Kidney (tissue), 14 donors: ENCODE results near the gene PRPF40A. TPM values are rescaled to one million over a fixed set of nuclear protein-coding genes. Genes with fewer than 3 reads are reported as not detected.

ENCODE experiments used
- DNase-seq, 5 donors: peaks; one replicate each; pipeline ENCODE4 v3.0.0-alpha.2; 2013 to 2020
- FAIRE-seq: peaks from 2 replicates; lab custom pipeline; 2012; peaks lifted over from hg19 to GRCh38; lab: Jason Lieb, UNC
- H3K27ac ChIP-seq, 2 donors: one replicate each; pipeline ENCODE4 v1.7.0; 2013; ENCODE audit warnings: low read depth in 2 of 2, low read length in 2 of 2, inconsistent platforms in 1 of 2
- H3K27me3 ChIP-seq: one replicate; pipeline ENCODE4 v1.7.1; 2013; ENCODE audit warnings: low read length, inconsistent platforms; ENCODE audit not compliant: control insufficient read depth, insufficient read depth
- H3K36me3 ChIP-seq, 3 donors: one replicate each; pipeline versions ENCODE4 v1.7.0 to v1.7.1; 2013; ENCODE audit warnings: low read length in 3 of 3, control low read depth in 1 of 3, inconsistent platforms in 1 of 3; ENCODE audit not compliant: insufficient read depth in 3 of 3, control insufficient read depth in 2 of 3
- H3K4me1 ChIP-seq, 3 donors: one replicate each; pipeline versions ENCODE4 v1.7.0 to v1.7.1; 2013; ENCODE audit warnings: low read length in 3 of 3, inconsistent platforms in 1 of 3, low read depth in 1 of 3; ENCODE audit not compliant: control insufficient read depth in 2 of 3, insufficient read depth in 2 of 3
- H3K4me3 ChIP-seq, 3 donors: one replicate each; pipeline versions ENCODE4 v1.7.0 to v1.8.1; 2013; ENCODE audit warnings: low read length in 3 of 3, control low read depth in 1 of 3, inconsistent platforms in 1 of 3
- H3K9ac ChIP-seq, 3 donors: one replicate each; pipeline versions ENCODE4 v1.7.0 to v1.7.1; 2013; ENCODE audit warnings: low read length in 3 of 3, control low read depth in 1 of 3, inconsistent platforms in 1 of 3
- H3K9me3 ChIP-seq, 3 donors: one replicate each; pipeline versions ENCODE4 v1.7.0 to v1.7.1; 2013; ENCODE audit warnings: low read length in 3 of 3, control low read depth in 1 of 3, inconsistent platforms in 1 of 3; ENCODE audit not compliant: control insufficient read depth in 2 of 3, insufficient read depth in 1 of 3
- CTCF ChIP-seq: IDR thresholded peaks from 3 replicates; pipeline ENCODE4 v1.5.1; 2012; ENCODE audit warnings: mild to moderate bottlenecking, moderate library complexity, borderline replicate concordance; ENCODE audit not compliant: insufficient read depth; ENCODE audit errors: extremely low read depth
- intact Hi-C: fragments of 100-400 bp; cut with DNase I; formaldehyde crosslinking; loops from one replicate; pipeline ENCODE4 v1.11.1; 2022
- polyA plus RNA-seq: library from polyadenylated mRNA; stranded (reverse); fragments of 350-450 nt; fragmentation: Illumina TruSeq; extraction: RNeasy Lipid Tissue Mini Kit (QIAGEN cat#74804); gene quantifications from one replicate; pipeline ENCODE4 v1.2.3, GENCODE V29; 2014; ENCODE audit warnings: low read depth, low replicate concordance; ENCODE audit not compliant: insufficient read depth
- total RNA-seq: library from RNA; stranded (reverse); fragmentation: NEBNext Ultra II Directional; extraction: Animal tissue kit (Norgen Biotek cat#: 25700); gene quantifications from one replicate; pipeline ENCODE4 v1.2.1, GENCODE V29; 2021
- donor health status: control.
- donor health status: control.
- donor health status: control.
- donor health status: control.
- donor health status: control.
- donor health status: DM: yes; HTN: yes; CAD: no.
- donor health status: Normal renal cell carcinoma (clear cell type).

Gene PRPF40A
- total and polyA plus RNA-seq, 2 donors from 2014 or later = 20.2 to 82.7 TPM

GRCh38 chr2:152613235-152613634, 104.0 kb downstream of the PRPF40A start:
- FAIRE-seq (no peak), DNase-seq (no peak)
- Histone ChIP-seq H3K27me3 (no peaks in the 10 kb centered on the region), H3K9ac (no peak overlapping the region), H3K27ac (no peak overlapping the region), H3K4me1 (no peaks in the 10 kb centered on the region), H3K9me3 (no peaks in the 10 kb centered on the region), H3K4me3 (no peak overlapping the region), H3K36me3 (peaks cover 4 to 7% (median 6%) of the 10 kb centered on the region in 3 donors)
- intact Hi-C loops = no loop called here
- TF ChIP-seq CTCF = no peak

GRCh38 chr2:152611458-152612231, 105.6 kb downstream of the PRPF40A start:
- Histone ChIP-seq H3K27me3 (no peaks in the 10 kb centered on the region), H3K4me1 (no peaks in the 10 kb centered on the region), H3K4me3 (no peak overlapping the region), H3K9ac (no peak overlapping the region), H3K9me3 (no peaks in the 10 kb centered on the region), H3K36me3 (no peaks in the 10 kb centered on the region), H3K27ac (no peak overlapping the region)
- intact Hi-C loops = no loop called here
- TF ChIP-seq CTCF = no peak
- FAIRE-seq (no peak), DNase-seq (no peak)

- H3K36me3 ChIP-seq = no peaks in the 10 kb centered on the region
- H3K27me3 ChIP-seq = no peaks in the 10 kb centered on the region
- no peak for TF ChIP-seq CTCF
- no peak overlapping the region for H3K9ac ChIP-seq
- H3K9me3 ChIP-seq = no peaks in the 10 kb centered on the region
- no peaks in the 10 kb centered on the region for H3K4me1 ChIP-seq
- no peak overlapping the region for H3K4me3 ChIP-seq
- intact Hi-C loops = no loop called here
- no peak for DNase-seq
- no peak for FAIRE-seq
- no peak overlapping the region for H3K27ac ChIP-seq
Measured at GRCh38 chr2:152609699-152610098, 107.6 kb downstream of the PRPF40A start.

GRCh38 chr2:152609154-152609553, 108.1 kb downstream of the PRPF40A start:
- FAIRE-seq (no peak), DNase-seq (no peak)
- intact Hi-C loops = no loop called here
- Histone ChIP-seq H3K4me3 (no peak overlapping the region), H3K9me3 (no peaks in the 10 kb centered on the region), H3K27me3 (no peaks in the 10 kb centered on the region), H3K27ac (no peak overlapping the region), H3K4me1 (no peaks in the 10 kb centered on the region), H3K9ac (no peak overlapping the region), H3K36me3 (no peaks in the 10 kb centered on the region)
- TF ChIP-seq CTCF = no peak
